Epithelial cell of prostate (primary cell): ENCODE measurements around the gene COP1.

ENCODE experiments used
- DNase-seq: peaks from one replicate; pipeline ENCODE4 v3.0.0-alpha.2; 2011; ENCODE audit warnings: low read depth, low spot score
- H3K27ac ChIP-seq: fragments of 450-650 bp; 2 replicates; pipeline ENCODE4 v1.5.1; 2017; ENCODE audit warnings: mild to moderate bottlenecking

COP1 gene

DNA sequence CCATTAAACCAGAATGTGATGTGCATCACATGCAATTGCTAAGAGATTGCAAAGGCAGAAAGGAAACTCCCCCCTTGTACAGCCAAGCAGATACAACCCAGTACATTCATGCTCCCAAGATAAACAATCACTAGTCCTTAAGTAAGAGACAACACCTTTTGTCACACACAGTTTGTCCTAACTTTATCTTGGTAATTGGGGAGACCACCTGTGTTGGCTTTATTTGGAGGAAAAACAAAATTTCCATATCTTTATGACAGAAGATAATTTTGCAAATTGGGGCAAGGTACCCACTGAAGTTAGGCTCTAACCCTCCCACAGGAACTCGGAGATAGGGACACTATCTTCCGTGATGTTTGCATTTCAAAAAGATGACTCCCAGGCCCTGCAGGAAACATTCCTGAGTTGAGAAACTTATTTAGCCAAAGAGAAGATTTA is 288.7 kb downstream of the COP1 start:
- no peak for DNase-seq
- H3K27ac ChIP-seq = no peak overlapping the region

DNA sequence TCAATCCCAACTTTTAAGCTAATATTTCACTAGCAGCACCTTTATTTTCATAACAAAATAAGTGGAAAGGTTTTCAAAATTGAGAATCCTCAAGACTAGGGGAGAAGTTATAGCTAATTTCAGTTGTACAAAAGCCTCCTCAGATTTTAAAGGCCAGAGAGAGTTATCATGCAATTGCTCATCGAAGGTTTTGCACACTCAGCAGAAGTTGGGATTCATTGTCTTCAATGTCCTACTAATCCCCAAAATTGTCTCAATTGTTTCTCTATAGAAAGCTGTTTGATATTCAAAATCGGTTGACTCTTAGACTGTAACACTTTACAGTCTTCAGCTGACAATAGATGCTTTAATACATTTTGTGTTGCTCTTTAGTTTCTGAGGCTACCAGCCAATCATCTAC is 293.0 kb downstream of the COP1 start:
- DNase-seq = no peak
- H3K27ac ChIP-seq = no peak overlapping the region

DNA sequence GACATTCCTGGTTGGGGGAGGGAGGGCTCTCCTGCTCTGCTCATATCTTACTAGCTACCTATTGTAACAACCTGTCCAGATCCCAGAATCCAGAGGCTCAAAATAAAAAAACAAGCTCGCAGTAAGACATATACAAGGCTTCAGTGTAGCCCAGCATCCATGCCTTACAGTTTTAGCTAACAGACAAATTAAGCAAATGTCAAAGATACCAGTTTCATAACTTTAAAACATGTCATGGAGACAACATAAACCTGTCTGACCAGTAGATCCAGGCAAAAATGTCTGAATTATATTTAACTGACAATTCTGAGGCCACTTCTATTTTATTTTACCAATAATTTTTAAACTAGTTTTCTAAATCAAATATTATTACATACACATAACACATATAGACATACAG is 295.9 kb downstream of the COP1 start:
- no peak for DNase-seq
- no peak overlapping the region for H3K27ac ChIP-seq

DNA sequence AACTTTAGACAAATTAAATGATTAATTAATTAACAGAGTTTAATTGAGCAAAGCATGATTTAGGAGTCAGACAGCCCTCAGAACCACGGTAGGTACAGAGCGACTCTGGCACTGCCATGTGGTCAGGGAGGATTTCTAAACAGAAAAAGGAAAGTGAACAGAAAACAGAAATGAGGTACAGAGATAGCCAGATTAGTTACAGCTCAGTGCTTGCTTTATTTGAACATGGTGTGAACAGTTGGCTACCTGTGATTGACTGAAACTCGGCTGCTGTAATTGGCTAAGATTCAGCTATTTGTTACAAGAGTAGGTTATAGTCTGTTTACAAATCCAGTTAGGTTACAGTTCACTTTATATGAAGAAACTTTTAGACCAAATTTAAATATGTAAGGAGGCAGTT is 300.7 kb downstream of the COP1 start:
- no peak overlapping the region for H3K27ac ChIP-seq
- no peak for DNase-seq

DNA sequence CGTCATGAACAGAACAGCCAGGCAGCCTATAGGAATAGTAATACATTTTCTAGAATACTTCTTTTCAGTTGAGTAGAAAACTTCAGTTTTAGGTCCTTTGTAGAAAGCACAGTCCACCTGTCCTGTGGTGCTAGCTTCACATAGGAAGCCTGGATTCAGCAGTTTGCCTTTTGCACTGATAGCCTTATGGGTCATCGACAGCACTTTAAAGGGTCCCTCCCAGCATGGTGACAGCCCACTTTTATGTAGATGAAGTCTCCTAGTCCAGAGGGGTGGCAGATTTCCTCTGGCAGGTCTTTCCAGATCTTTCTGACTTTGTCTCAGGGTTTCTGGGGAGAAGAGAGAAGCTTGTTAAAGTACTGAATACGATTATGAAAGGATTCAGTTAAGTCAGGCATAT is 302.3 kb downstream of the COP1 start:
- H3K27ac ChIP-seq = no peak overlapping the region
- DNase-seq = no peak

DNA sequence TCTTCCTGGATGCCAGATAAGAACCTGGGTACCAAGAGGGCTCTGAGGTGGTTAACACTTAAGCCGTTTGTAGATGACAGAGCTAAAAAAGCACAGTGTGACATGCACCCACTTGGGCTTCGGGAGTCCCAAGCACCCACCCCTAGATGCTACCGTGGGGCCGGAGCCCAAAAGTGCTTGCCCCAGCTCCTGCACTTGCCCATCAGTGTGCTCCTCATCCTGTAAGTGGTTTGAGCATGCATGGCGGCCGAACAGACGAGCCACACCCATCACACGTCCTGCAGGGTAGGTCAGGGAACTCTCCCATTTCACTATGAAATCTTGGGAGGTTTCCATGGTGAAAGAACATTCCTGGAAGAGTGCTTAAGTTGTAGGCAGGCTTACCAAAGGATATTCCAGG is 304.8 kb downstream of the COP1 start:
- H3K27ac ChIP-seq = no peak overlapping the region
- no peak for DNase-seq

DNA sequence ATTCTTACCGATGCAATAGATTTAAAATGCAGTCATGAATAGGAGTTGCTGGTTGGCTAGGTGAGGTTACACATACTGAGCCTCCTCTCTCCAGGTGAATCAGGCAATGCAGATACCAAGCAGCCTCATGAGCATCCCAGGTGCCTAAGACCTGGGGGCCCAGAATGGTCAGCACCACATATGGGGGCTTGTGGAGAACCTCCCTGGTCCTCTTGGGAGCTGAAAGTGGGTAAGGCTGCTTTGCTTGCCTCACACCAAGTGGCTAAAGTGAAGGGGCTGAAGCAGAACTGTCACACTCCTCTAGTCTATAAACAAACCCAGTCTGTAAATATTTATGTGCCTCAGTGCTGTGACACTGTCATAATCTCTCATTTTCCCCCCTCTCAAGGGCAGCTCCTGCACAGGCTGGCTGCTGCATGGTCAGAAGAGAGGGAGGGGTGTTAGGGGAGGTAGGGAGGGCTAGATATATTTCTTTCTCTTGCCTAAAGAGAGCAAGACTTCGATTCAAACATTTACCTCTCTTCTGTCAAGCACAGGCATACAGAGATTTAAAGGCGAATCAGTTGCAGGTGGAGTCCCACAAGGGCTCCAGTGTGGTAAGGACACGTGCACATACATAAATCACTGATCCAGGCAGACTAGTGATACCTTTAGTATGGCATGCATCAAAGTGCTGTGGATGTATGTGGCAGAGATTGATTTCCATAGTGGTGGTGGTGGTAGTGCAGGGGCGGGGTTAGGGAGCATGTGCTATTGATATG is 305.8 kb downstream of the COP1 start:
- no peak overlapping the region for H3K27ac ChIP-seq
- DNase-seq = no peak

DNA sequence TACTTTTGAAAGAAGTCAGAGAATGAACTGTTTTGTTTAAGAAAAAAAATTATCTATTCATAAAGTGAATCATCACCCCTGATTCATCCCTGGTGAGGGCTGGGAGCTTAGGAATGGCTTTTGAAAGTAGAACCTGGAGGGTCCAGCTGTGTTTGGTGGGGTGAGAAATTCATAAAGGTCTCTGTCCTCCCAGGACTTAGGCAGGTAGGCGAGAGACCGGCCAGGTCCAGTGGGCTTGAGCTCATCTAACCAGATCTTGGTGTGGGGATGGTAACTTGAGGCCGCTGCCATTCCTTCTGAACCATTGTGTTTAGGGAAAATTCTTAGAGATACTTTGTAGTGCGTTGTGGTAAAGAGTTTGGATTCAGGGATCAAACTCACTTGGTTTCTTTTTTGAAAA is 306.9 kb downstream of the COP1 start:
- no peak overlapping the region for H3K27ac ChIP-seq
- no peak for DNase-seq

DNA sequence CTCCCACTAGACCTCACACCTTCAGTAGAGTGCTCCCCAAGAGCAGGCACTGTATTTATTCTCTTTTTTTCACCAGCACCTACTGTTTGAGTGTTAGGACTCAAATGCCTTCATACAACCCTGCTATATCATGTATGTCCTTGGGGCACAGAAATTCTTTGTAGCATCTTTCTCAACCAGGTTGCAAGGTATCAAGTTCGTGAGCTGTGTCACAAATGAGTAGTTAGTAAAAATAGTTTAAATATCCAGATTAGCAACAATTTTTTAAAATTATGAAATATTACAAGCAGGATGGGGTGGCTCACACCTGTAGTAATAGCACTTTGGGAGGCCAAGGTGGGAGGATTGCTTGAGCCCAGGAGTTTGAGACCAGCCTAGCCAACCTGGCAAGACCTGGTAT is 311.1 kb downstream of the COP1 start:
- H3K27ac ChIP-seq = no peak overlapping the region
- DNase-seq = no peak
